Measurements from ENCODE around the gene BLM. TPM values are rescaled to one million over a fixed set of nuclear protein-coding genes. Genes with fewer than 3 reads are reported as not detected.

Gene BLM
- total RNA-seq, 1 experiment from 2014 or later: 11.0 TPM

GRCh38 chr15:90691369-90691768, 25.8 kb upstream of the BLM start:
- DNase-seq (ENCODE audit: low spot score): no peak

- no peak for DNase-seq (ENCODE audit: low spot score)
These were observed 25.0 kb upstream of the BLM start for GRCh38 chr15:90691982-90692773.

GRCh38 chr15:90694987-90695386, 22.2 kb upstream of the BLM start:
- no peak for DNase-seq (ENCODE audit: low spot score)

GRCh38 chr15:90697175-90697574, 20.0 kb upstream of the BLM start:
- no peak for DNase-seq (ENCODE audit: low spot score)

- no peak for DNase-seq (ENCODE audit: low spot score)
These were observed 18.5 kb upstream of the BLM start for GRCh38 chr15:90698629-90699028.

- no peak for DNase-seq (ENCODE audit: low spot score)
These were observed 16.1 kb upstream of the BLM start for GRCh38 chr15:90701048-90701447.

- DNase-seq (ENCODE audit: low spot score): no peak
These were observed 15.1 kb upstream of the BLM start for GRCh38 chr15:90701880-90702630.

GRCh38 chr15:90703455-90703854, 13.7 kb upstream of the BLM start:
- no peak for DNase-seq (ENCODE audit: low spot score)

- no peak for DNase-seq (ENCODE audit: low spot score)
These were observed 11.9 kb upstream of the BLM start for GRCh38 chr15:90705212-90705611.

- DNase-seq (ENCODE audit: low spot score): no peak
These were observed 10.5 kb upstream of the BLM start for GRCh38 chr15:90706394-90707327.

GRCh38 chr15:90707489-90707888, 9.7 kb upstream of the BLM start:
- DNase-seq (ENCODE audit: low spot score): no peak

- no peak for DNase-seq (ENCODE audit: low spot score)
These were observed 8.6 kb upstream of the BLM start for GRCh38 chr15:90708516-90708915.

- DNase-seq (ENCODE audit: low spot score): no peak
These were observed 7.9 kb upstream of the BLM start for GRCh38 chr15:90709278-90709677.

GRCh38 chr15:90710436-90711027, 6.6 kb upstream of the BLM start:
- DNase-seq (ENCODE audit: low spot score): no peak

- DNase-seq (ENCODE audit: low spot score): no peak
These were observed 5.7 kb upstream of the BLM start for GRCh38 chr15:90711418-90711824.

GRCh38 chr15:90711842-90712241, 5.3 kb upstream of the BLM start:
- DNase-seq (ENCODE audit: low spot score): no peak

GRCh38 chr15:90713081-90713480, 4.1 kb upstream of the BLM start:
- no peak for DNase-seq (ENCODE audit: low spot score)

GRCh38 chr15:90716317-90716975, 700 bp upstream of the BLM start:
- peak; percentile 10 for DNase-seq (ENCODE audit: low spot score)

GRCh38 chr15:90718232-90718631, 1.1 kb downstream of the BLM start:
- no peak for DNase-seq (ENCODE audit: low spot score)

- no peak for DNase-seq (ENCODE audit: low spot score)
These were observed 3.0 kb downstream of the BLM start for GRCh38 chr15:90720131-90720530.

GRCh38 chr15:90729261-90729660, 12.1 kb downstream of the BLM start:
- DNase-seq (ENCODE audit: low spot score): no peak
